DND-41 (cell line): Measurements from ENCODE around the gene MACO1.
"Not testable (repeated sequence)": the region's sequence is repeated elsewhere in the genome, so short reads cannot be mapped to it uniquely, and the experiment has no call there.

Experiments used
- EZH2 ChIP-seq: IDR thresholded peaks from 3 replicates; pipeline ENCODE4 v1.6.1; 2012; ENCODE audit warnings: borderline replicate concordance, low read depth, mild to moderate bottlenecking, moderate library complexity, low read length, inconsistent platforms; ENCODE audit not compliant: severe bottlenecking
- TF ChIP-seq, protein P1 (sequence below): IDR thresholded peaks from 2 replicates; pipeline ENCODE4 v1.5.1; 2012; ENCODE audit warnings: borderline replicate concordance, low read length, moderate library complexity, mild to moderate bottlenecking; ENCODE audit not compliant: poor library complexity, severe bottlenecking; ENCODE audit errors: extremely low read depth

DNA sequence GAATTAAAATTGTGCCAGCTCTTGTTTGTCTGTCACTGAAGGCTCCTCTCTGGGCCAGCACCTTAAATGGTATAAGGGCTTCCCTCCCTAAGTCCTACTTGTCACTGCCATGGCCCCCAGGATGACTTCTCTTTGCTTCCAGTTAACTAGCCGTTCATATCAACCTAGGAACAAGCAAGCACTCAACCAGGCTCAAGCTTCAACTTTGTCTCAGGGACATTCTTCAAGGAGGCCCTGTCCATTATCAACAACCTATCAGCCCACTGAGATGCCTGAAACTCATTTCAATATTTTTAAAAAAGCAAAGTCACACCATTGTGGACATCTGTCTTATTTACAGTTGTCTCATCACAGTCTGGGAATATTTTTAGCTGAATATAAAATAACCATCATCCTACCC, 11.4 kb upstream of the MACO1 start:
- TF ChIP-seq, protein P1, sequence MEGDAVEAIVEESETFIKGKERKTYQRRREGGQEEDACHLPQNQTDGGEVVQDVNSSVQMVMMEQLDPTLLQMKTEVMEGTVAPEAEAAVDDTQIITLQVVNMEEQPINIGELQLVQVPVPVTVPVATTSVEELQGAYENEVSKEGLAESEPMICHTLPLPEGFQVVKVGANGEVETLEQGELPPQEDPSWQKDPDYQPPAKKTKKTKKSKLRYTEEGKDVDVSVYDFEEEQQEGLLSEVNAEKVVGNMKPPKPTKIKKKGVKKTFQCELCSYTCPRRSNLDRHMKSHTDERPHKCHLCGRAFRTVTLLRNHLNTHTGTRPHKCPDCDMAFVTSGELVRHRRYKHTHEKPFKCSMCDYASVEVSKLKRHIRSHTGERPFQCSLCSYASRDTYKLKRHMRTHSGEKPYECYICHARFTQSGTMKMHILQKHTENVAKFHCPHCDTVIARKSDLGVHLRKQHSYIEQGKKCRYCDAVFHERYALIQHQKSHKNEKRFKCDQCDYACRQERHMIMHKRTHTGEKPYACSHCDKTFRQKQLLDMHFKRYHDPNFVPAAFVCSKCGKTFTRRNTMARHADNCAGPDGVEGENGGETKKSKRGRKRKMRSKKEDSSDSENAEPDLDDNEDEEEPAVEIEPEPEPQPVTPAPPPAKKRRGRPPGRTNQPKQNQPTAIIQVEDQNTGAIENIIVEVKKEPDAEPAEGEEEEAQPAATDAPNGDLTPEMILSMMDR = not testable (repeated sequence)
- not testable (repeated sequence) for TF ChIP-seq EZH2
